IMR-90 (cell line): Measurements from ENCODE around the gene CTRB1. TPM values are rescaled to one million over a fixed set of nuclear protein-coding genes. Genes with fewer than 3 reads are reported as not detected.
A peak's percentile ranks its signal among the peaks of the same experiment; 100 is the strongest.

Experiments
- ATAC-seq: fragments of 200-7000 bp; cut with Tn5 transposase; 2 replicates; pipeline ENCODE4 v1.9.1; 2020; ENCODE audit warnings: low read depth, mild to moderate bottlenecking, moderate library complexity
- BruUV-seq: library from RNA; stranded (reverse); fragments of 400-500 nt; replicated peaks from 2 replicates; lab custom pipeline; 2021; lab: Mats Ljungman, UMichigan
- CTCF ChIA-PET: fragments of 300-600 bp; formaldehyde crosslinking; extraction: SDS; loops from one replicate; lab custom pipeline; 2021; ENCODE audit warnings: antibody characterized with exemption; lab: Yijun Ruan, JAX
- POLR2A ChIA-PET: fragments of 300-600 bp; sonication (Branson Sonifier 250); formaldehyde crosslinking; loops from one replicate; lab custom pipeline; 2022; ENCODE audit warnings: antibody characterized with exemption; ENCODE audit not compliant: unreplicated experiment; lab: Charles Lee
- DNase-seq: peaks from one replicate; pipeline ENCODE4 v3.0.0; 2013
- H2AFZ ChIP-seq: replicated peaks from 2 replicates; pipeline ENCODE3; 2013; ENCODE audit warnings: low read length, mild to moderate bottlenecking; ENCODE audit not compliant: poor library complexity
- H2AK5ac ChIP-seq: 2 replicates; pipeline ENCODE4 v1.6.1; 2013; ENCODE audit warnings: low read depth, low read length, inconsistent platforms
- H2AK9ac ChIP-seq: replicated peaks from 2 replicates; pipeline ENCODE3; 2013; ENCODE audit warnings: mild to moderate bottlenecking, low read depth, low read length, moderate library complexity; ENCODE audit not compliant: poor library complexity
- H2BK120ac ChIP-seq: 2 replicates; pipeline ENCODE4 v1.6.1; 2013; ENCODE audit warnings: low read depth, low read length, inconsistent platforms
- H2BK15ac ChIP-seq: 3 replicates; pipeline ENCODE4 v1.6.1; 2013; ENCODE audit warnings: low read depth, low read length, inconsistent platforms
- H2BK20ac ChIP-seq: 2 replicates; pipeline ENCODE4 v1.6.1; 2013; ENCODE audit warnings: low read depth, mild to moderate bottlenecking, inconsistent platforms, low read length, moderate library complexity
- H2BK5ac ChIP-seq: 2 replicates; pipeline ENCODE4 v1.6.1; 2013; ENCODE audit warnings: mild to moderate bottlenecking, low read depth, low read length, inconsistent platforms; ENCODE audit not compliant: poor library complexity, severe bottlenecking
- H3K14ac ChIP-seq: replicated peaks from 2 replicates; pipeline ENCODE4 v1.6.1; 2013; ENCODE audit warnings: low read depth, low read length, inconsistent platforms
- H3K18ac ChIP-seq: 2 replicates; pipeline ENCODE4 v1.6.1; 2013; ENCODE audit warnings: low read depth, low read length, control low read depth
- H3K23ac ChIP-seq: 2 replicates; pipeline ENCODE4 v1.6.1; 2013; ENCODE audit warnings: low read depth, low read length, inconsistent platforms
- H3K27ac ChIP-seq: 2 replicates; pipeline ENCODE4 v1.5.1; 2013; ENCODE audit warnings: mild to moderate bottlenecking, control low read depth, low read length; ENCODE audit not compliant: insufficient read depth
- H3K27me3 ChIP-seq: 2 replicates; pipeline ENCODE4 v1.6.1; 2013; ENCODE audit warnings: low read length; ENCODE audit not compliant: control insufficient read depth, insufficient read depth
- H3K36me3 ChIP-seq: 2 replicates; pipeline ENCODE4 v1.6.1; 2013; ENCODE audit warnings: low read length, mixed read lengths; ENCODE audit not compliant: control insufficient read depth, insufficient read depth
- H3K4ac ChIP-seq: 2 replicates; pipeline ENCODE4 v1.6.1; 2013; ENCODE audit warnings: low read depth, low read length, inconsistent platforms
- H3K4me1 ChIP-seq: 2 replicates; pipeline ENCODE4 v1.6.1; 2013; ENCODE audit warnings: low read length, mixed read lengths; ENCODE audit not compliant: control insufficient read depth, insufficient read depth
- H3K4me2 ChIP-seq: 2 replicates; pipeline ENCODE4 v1.6.1; 2013; ENCODE audit warnings: low read depth, mild to moderate bottlenecking, control low read depth, low read length, moderate library complexity
- H3K4me3 ChIP-seq: 2 replicates; pipeline ENCODE4 v1.5.1; 2013; ENCODE audit warnings: low read depth, mild to moderate bottlenecking, control low read depth, low read length, moderate library complexity; ENCODE audit not compliant: insufficient read depth
- H3K56ac ChIP-seq: 2 replicates; pipeline ENCODE4 v1.6.1; 2013; ENCODE audit warnings: low read length, inconsistent platforms; ENCODE audit not compliant: insufficient read depth; ENCODE audit errors: extremely low read depth
- H3K79me1 ChIP-seq, 2 experiments: 2 replicates each; pipeline ENCODE4 v1.6.1; 2013; ENCODE audit warnings: low read length in 2 of 2, inconsistent platforms in 1 of 2, low read depth in 1 of 2
- H3K9ac ChIP-seq: 2 replicates; pipeline ENCODE4 v1.6.1; 2013; ENCODE audit warnings: low read depth, low read length, control low read depth
- H3K9me1 ChIP-seq: 2 replicates; pipeline ENCODE4 v1.6.1; 2013; ENCODE audit warnings: low read length, inconsistent platforms; ENCODE audit not compliant: insufficient read depth
- H3K9me3 ChIP-seq: 2 replicates; pipeline ENCODE4 v1.6.1; 2013; ENCODE audit warnings: low read length; ENCODE audit not compliant: control insufficient read depth, insufficient read depth
- H4K20me1 ChIP-seq: 2 replicates; pipeline ENCODE4 v1.6.1; 2013; ENCODE audit warnings: low read length, inconsistent platforms; ENCODE audit not compliant: insufficient read depth
- H4K5ac ChIP-seq: 2 replicates; pipeline ENCODE4 v1.6.1; 2013; ENCODE audit warnings: mild to moderate bottlenecking, low read depth, low read length, control low read depth
- H4K8ac ChIP-seq, 2 experiments: 2 replicates each; pipeline ENCODE4 v1.6.1; 2013; ENCODE audit warnings: low read depth in 2 of 2, low read length in 2 of 2, control low read depth in 1 of 2, inconsistent platforms in 1 of 2
- H4K91ac ChIP-seq: 2 replicates; pipeline ENCODE4 v1.6.1; 2013; ENCODE audit warnings: low read depth, low read length, inconsistent platforms; ENCODE audit not compliant: insufficient read depth
- BHLHE40 ChIP-seq: fragments of 150-350 bp; IDR thresholded peaks from 2 replicates; pipeline ENCODE4 v1.6.1; 2016; ENCODE audit warnings: mild to moderate bottlenecking, low read depth, low read length
- CEBPB ChIP-seq: IDR thresholded peaks from 2 replicates; pipeline ENCODE4 v1.6.1; 2012; ENCODE audit warnings: low read depth, low read length, improper control_type of control experiment
- MAFK ChIP-seq: IDR thresholded peaks from 2 replicates; pipeline ENCODE4 v1.6.1; 2012; ENCODE audit warnings: low read depth, low read length, improper control_type of control experiment
- NFE2L2 ChIP-seq: fragments of 150-350 bp; IDR thresholded peaks from 2 replicates; pipeline ENCODE4 v1.6.1; 2016; ENCODE audit warnings: low read depth, mild to moderate bottlenecking, low read length
- RFX5 ChIP-seq: IDR thresholded peaks from 2 replicates; pipeline ENCODE4 v1.8.0; 2012; ENCODE audit warnings: low read depth, mild to moderate bottlenecking, low read length, moderate library complexity
- WGBS, 2 experiments: methylation state at CpG; one replicate each; pipeline versions ENCODE4 v1.1.5 to v1.1.7; 2013; ENCODE audit warnings: missing lambda C conversion rate in 2 of 2; ENCODE audit not compliant: insufficient read length in 1 of 2; ENCODE audit errors: extremely low coverage in 2 of 2; 5-methylcytosine and 5-hydroxymethylcytosine counted together
- dilution Hi-C: fragments of 300-500 bp; cut with HindIII; formaldehyde crosslinking; loops from one replicate; pipeline ENCODE4 v1.14.3; 2018; ENCODE audit warnings: low sequenced_read_pairs; ENCODE audit not compliant: unreplicated experiment
- in situ Hi-C: fragments of 300-500 bp; cut with MboI; formaldehyde crosslinking; loops from 3 replicates; pipeline ENCODE4 v1.14.3; 2019; ENCODE audit warnings: low sequenced_read_pairs, inconsistent platforms, mixed read lengths
- intact Hi-C: fragments of 100-400 bp; cut with micrococcal nuclease; formaldehyde crosslinking; loops from 2 replicates; pipeline ENCODE4 v1.10.0; 2022
- polyA plus RNA-seq, 3 experiments: library from polyadenylated mRNA; depleted of rRNA; stranded (reverse); fragments of >200 nt; gene quantifications; 2 replicates each; pipeline ENCODE4 v1.2.3, GENCODE V29; 2012; ENCODE audit warnings: low replicate concordance in 1 of 3
- total RNA-seq: library from RNA; depleted of rRNA; stranded (reverse); fragments of >200 nt; gene quantifications from 2 replicates; pipeline ENCODE4 v1.2.3, GENCODE V29; 2012
- TF ChIP-seq, protein P1 (sequence below): conservative IDR thresholded peaks from 2 replicates; pipeline ENCODE4 v1.5.1; 2012; ENCODE audit warnings: mild to moderate bottlenecking, low read depth, low read length, improper control_type of control experiment

Gene CTRB1
- total and polyA plus RNA-seq, 2 of the 4 experiments (the other 2 are of a cell fraction), result not detected

DNA sequence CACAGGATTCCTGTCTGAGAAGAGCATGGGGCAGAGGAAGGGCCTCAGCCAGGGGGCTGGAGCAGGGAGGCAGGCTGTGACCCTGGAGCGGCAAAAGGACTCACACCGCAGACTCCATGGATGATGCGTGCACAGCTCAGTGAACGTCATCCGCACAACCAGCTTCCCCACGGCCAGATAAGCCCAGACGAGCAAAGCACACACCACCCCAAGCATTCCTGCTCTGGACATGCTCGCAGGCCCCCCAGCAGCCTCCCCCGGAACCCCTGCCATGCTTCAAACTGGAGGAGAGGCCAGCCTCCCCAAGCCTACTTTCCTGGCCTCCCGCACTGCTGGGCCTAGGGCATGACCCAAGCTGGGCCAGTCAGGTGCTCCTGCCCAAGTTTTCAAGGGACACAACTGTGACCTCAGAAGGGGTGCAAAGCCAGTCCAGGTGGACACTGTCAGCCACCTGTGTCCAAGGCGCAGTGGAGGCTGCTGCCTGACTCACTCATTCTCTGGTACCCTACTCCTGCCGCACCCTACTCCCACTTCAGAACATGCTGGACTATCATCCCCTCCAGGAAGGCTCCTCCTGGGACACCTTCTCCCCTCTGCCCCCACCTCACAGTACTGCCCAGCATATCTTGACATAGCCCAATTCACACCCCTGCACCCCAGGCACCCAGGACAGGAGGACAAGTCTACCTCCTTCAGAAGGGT, 27.9 kb downstream of the CTRB1 start:
- Histone ChIP-seq H2BK5ac (peak overlapping the region; percentile 98), H2AK9ac (peak overlapping the region; percentile 66), H2AK5ac (peak overlapping the region; percentile 99), H2BK15ac (peak overlapping the region; percentile 96), H3K36me3 (peaks cover 16% of the 10 kb centered on the region; the same call in 1 of the 2 replicates), H2BK20ac (peak overlapping the region; percentile 76), H4K5ac (peak overlapping the region; percentile 47), H3K4ac (peak overlapping the region; percentile 100), H2AFZ (peak overlapping the region; percentile 16), H3K9me1 (peaks cover 42% of the 10 kb centered on the region), H3K4me2 (peak overlapping the region; percentile 4; the same call in 1 of the 2 replicates), H3K9me3 (no peaks in the 10 kb centered on the region), H3K4me3 (no peak overlapping the region), H3K23ac (peak overlapping the region; percentile 90), H3K4me1 (peaks cover 56% of the 10 kb centered on the region), H3K27ac (peak overlapping the region; percentile 93), H3K27me3 (no peaks in the 10 kb centered on the region), H4K20me1 (peaks cover 78% of the 10 kb centered on the region), H3K14ac (peak overlapping the region; percentile 77), H3K9ac (peak overlapping the region; percentile 54), H2BK120ac (peak overlapping the region; percentile 95), H4K91ac (peak overlapping the region; percentile 98), H3K18ac (peak overlapping the region; percentile 32), H3K79me1 (peaks cover 4 to 49% of the 10 kb centered on the region in 2 experiments; a peak in 3 of 4 replicates), H3K56ac (peak overlapping the region; percentile 91; the same call in 1 of the 2 replicates), H4K8ac (peak overlapping the region; percentile 89 to 95)
- TF ChIP-seq RFX5 (no peak), MAFK (no peak), CEBPB (no peak), BHLHE40 (no peak; the same call in 1 of the 2 replicates), NFE2L2 (no peak)
- TF ChIP-seq, protein P1, sequence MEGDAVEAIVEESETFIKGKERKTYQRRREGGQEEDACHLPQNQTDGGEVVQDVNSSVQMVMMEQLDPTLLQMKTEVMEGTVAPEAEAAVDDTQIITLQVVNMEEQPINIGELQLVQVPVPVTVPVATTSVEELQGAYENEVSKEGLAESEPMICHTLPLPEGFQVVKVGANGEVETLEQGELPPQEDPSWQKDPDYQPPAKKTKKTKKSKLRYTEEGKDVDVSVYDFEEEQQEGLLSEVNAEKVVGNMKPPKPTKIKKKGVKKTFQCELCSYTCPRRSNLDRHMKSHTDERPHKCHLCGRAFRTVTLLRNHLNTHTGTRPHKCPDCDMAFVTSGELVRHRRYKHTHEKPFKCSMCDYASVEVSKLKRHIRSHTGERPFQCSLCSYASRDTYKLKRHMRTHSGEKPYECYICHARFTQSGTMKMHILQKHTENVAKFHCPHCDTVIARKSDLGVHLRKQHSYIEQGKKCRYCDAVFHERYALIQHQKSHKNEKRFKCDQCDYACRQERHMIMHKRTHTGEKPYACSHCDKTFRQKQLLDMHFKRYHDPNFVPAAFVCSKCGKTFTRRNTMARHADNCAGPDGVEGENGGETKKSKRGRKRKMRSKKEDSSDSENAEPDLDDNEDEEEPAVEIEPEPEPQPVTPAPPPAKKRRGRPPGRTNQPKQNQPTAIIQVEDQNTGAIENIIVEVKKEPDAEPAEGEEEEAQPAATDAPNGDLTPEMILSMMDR, result no peak
- ChIA-PET POLR2A (no interaction called here), CTCF (no interaction called here)
- peak; percentile 75 for DNase-seq
- in situ Hi-C loops, result no loop called here
- 90% methylated on average over 2 of the region's 12 CpGs; no CpG with 5 or more reads in 1 of the 2 experiments for WGBS, 2 experiments
- intact Hi-C loops, result no loop called here
- ATAC-seq, result no peak
- dilution Hi-C loops, result no loop called here
- no TSS peak for BruUV-seq
